ENCODE data around the gene POLR1H.

Gene POLR1H

DNA sequence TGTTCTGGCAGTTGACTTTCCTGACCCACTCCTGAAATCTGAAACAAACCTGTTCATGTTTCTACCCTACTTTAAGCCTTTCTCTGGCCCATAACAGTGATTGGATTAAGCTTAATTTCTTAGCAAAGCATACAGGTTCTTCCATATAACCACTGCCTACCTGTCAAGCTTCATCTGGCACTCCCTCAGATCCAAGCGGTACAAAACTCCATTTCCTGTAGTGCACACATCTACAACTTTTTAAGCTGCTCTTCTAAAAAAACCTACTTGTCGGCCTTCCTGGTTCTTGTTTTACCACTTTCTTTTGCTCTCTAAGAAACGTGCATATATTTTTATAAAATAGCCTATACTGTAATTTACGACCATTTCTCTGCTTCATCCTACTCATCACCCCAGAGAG, 5.0 kb downstream of the POLR1H start:
- DNase-seq (ENCODE audit: low read depth), result no peak
- peak overlapping the region; percentile 66 for H3K4me3 ChIP-seq (ENCODE audit: low read depth, low read length)
- no peak for TF ChIP-seq POLR2A (IDR thresholded peaks at IDR 0.05; ENCODE audit: extremely low read depth, insufficient read length)
- TF ChIP-seq, protein P1, sequence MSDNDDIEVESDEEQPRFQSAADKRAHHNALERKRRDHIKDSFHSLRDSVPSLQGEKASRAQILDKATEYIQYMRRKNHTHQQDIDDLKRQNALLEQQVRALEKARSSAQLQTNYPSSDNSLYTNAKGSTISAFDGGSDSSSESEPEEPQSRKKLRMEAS (IDR thresholded peaks at IDR 0.05; ENCODE audit: low read depth, low read length), result no peak

DNA sequence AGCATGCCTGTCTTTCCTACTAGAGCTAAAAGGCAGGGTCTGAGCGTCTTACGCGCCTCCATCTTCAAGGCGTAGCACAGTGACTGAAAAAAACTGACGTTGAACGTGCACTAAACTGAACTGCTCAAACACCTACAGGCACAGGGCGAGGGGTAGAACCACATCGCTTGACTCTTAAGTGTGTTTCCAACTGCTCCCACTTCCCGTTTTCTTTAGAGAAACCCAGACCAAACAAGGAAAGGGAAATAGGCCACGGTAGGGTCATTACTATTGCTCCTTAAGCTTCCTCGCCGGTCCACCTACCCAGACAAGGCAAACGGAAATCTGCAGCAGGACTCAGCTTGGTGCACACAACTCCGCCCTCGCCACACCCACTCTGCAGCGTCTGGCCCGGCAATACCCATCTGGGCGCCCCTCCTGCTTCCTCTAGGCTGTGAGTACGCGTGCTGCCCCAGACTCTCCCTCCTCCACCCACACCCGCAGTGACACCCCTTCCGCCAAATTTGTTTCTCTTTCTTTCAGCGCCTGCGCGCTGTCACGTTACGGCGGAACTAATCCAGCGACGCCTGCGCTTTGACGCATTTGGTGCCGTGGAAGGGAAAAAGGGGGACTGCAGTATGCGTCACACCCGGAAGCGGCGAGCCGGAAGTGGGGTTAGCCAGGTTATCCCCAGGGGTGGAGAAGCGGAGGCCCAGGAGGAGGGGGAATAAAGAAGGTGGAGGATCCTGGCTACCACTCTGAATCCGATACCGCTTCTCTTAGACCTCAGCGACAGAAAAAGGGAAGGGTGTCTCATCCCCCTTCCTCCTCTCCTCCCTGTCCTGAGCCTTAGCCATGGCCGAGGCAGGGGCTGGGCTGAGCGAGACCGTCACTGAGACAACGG, 5.8 kb downstream of the POLR1H start, which contains the start of gene PPP1R11:
TSS of gene PPP1R11 (plus strand) at position 622 of the 883 bp plus-strand sequence. CDS start at position 835, 213 bp downstream.
- TF ChIP-seq, protein P2, sequence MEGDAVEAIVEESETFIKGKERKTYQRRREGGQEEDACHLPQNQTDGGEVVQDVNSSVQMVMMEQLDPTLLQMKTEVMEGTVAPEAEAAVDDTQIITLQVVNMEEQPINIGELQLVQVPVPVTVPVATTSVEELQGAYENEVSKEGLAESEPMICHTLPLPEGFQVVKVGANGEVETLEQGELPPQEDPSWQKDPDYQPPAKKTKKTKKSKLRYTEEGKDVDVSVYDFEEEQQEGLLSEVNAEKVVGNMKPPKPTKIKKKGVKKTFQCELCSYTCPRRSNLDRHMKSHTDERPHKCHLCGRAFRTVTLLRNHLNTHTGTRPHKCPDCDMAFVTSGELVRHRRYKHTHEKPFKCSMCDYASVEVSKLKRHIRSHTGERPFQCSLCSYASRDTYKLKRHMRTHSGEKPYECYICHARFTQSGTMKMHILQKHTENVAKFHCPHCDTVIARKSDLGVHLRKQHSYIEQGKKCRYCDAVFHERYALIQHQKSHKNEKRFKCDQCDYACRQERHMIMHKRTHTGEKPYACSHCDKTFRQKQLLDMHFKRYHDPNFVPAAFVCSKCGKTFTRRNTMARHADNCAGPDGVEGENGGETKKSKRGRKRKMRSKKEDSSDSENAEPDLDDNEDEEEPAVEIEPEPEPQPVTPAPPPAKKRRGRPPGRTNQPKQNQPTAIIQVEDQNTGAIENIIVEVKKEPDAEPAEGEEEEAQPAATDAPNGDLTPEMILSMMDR (IDR thresholded peaks at IDR 0.05; ENCODE audit: low read depth, low read length), result no peak
- TF ChIP-seq MYC (IDR thresholded peaks at IDR 0.05; ENCODE audit: low read depth, low read length), result peak; percentile 81
- TF ChIP-seq, protein P1 (IDR thresholded peaks at IDR 0.05; ENCODE audit: low read depth, low read length), result peak; percentile 80
- TF ChIP-seq POLR2A (IDR thresholded peaks at IDR 0.05; ENCODE audit: extremely low read depth, insufficient read length), result peak; percentile 92

DNA sequence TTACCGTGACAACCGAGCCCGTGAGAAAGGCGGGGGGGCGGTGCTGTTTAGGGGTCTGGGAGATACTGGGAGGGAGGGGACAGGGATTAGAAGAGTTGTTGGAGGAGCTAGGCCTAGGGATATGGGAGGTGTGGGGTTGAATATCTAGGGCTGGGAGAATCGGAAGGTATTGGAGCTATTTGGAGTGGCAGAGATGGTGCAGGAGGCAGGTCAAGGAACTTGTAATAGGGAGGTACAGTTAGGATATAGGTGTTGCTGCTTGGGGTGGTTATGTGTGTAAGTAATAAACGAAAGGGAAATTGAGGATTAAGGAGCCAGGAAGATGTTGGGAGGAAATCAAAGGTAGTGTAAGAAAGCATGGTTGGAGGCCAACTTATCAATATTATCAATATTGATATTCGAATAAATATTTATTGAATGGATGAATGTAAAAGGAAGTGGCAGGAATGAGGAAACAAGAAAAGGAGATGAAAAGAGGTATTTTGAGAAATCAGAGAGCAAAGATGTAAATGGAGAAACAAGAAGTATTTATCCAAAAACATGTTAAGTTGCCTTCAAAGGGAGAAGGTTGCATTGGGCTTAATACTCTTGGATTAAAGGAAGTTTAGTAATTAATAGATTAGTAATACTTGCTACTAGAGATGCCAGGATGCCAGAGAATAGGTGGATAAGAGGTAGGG, 6.5 kb downstream of the POLR1H start:
- TF ChIP-seq POLR2A (IDR thresholded peaks at IDR 0.05; ENCODE audit: extremely low read depth, insufficient read length) (no peak), MYC (IDR thresholded peaks at IDR 0.05; ENCODE audit: low read depth, low read length) (no peak)
- TF ChIP-seq, protein P1 (IDR thresholded peaks at IDR 0.05; ENCODE audit: low read depth, low read length), result no peak
- TF ChIP-seq, protein P2 (IDR thresholded peaks at IDR 0.05; ENCODE audit: low read depth, low read length), result no peak
- H3K4me3 ChIP-seq (ENCODE audit: low read depth, low read length), result peak overlapping the region; percentile 98
- DNase-seq (ENCODE audit: low read depth), result no peak

More for the DNA sequence above, 5.8 kb downstream of the POLR1H start, which contains the start of gene PPP1R11:
- H3K4me3 ChIP-seq (ENCODE audit: low read depth, low read length), result peak within 1 kb of the TSS; percentile 98
- peak; percentile 100 for DNase-seq (ENCODE audit: low read depth)

DNA sequence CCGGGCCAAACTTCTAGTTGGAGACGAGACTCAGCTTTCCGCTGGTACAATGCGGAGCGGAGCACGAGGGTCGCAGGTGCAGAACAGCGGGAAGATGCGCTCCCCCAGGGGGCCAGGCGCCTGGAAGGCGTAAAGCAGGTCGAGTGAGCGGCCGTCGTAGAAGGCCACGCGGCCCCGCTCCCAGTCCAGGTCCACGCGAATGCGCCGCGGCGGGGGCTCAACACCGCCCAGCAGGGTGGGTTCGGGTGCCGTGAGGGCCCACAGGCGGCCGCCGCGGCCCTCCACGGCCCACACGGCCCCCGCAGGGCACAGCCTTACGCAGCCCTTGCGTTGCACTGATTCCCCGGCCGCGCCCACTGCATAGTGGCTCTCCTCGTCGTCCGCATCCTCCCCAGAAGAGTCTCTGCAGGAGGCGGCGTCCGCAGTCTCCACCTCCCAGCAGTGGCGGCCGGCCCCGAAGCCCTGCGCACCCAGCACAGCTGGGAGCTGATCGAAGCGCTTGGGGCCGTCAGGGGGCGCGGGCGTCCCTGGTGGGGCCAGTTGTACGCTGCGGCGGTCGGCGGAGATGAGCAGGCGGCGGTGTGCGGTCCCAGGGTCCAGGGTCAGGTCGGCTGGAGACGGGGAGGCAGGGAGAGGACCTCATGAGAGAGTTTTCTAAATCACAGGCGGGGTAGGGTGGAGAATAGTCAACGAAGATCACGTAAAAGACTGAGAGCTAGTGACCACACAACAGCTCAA, 10.2 kb downstream of the POLR1H start:
- DNase-seq (ENCODE audit: low read depth), result no peak
- TF ChIP-seq MYC (IDR thresholded peaks at IDR 0.05; ENCODE audit: low read depth, low read length), result no peak
- TF ChIP-seq, protein P1 (IDR thresholded peaks at IDR 0.05; ENCODE audit: low read depth, low read length), result no peak
- TF ChIP-seq, protein P2 (IDR thresholded peaks at IDR 0.05; ENCODE audit: low read depth, low read length), result no peak
- TF ChIP-seq POLR2A (IDR thresholded peaks at IDR 0.05; ENCODE audit: extremely low read depth, insufficient read length), result no peak
- H3K4me3 ChIP-seq (ENCODE audit: low read depth, low read length), result no peak overlapping the region

DNA sequence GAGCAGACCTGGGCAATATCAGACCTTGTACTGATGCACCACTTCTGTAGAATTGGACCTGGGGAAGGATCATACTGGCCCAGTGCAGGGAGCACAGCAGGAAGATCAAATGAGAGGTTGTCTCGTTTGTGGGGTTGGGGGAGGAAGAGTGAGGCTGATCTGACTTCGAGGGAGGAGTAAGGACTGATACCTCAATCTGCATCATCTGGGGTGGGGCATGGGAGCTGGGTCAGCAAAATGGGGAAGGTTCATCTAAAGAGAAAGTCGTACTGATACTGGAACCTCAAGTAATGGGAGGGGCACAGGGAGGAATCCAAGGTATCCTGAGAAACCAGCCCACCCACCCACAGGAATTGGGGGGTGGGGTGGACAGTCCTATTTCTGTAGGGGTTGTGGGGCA, 10.8 kb downstream of the POLR1H start:
- no peak overlapping the region for H3K4me3 ChIP-seq (ENCODE audit: low read depth, low read length)
- no peak for DNase-seq (ENCODE audit: low read depth)
- TF ChIP-seq, protein P2 (IDR thresholded peaks at IDR 0.05; ENCODE audit: low read depth, low read length), result no peak
- TF ChIP-seq MYC (IDR thresholded peaks at IDR 0.05; ENCODE audit: low read depth, low read length) (no peak), POLR2A (IDR thresholded peaks at IDR 0.05; ENCODE audit: extremely low read depth, insufficient read length) (no peak)
- TF ChIP-seq, protein P1 (IDR thresholded peaks at IDR 0.05; ENCODE audit: low read depth, low read length), result no peak

Measured in NB4 (cell line).